Upper lobe of right lung (tissue), 1 donor: ENCODE measurements around the gene TBR1. TPM values are rescaled to one million over a fixed set of nuclear protein-coding genes. Genes with fewer than 3 reads are reported as not detected.

ENCODE experiments used
- ATAC-seq: fragments of 200-7000 bp; cut with Tn5 transposase; one replicate; pipeline ENCODE4 v1.9.1; 2020; ENCODE audit warnings: mild to moderate bottlenecking, moderate library complexity
- DNase-seq: peaks from one replicate; pipeline ENCODE4 v3.0.0-alpha.2; 2020
- H3K27ac ChIP-seq: fragments of 200-600 bp; one replicate; pipeline ENCODE4 v1.8.0; 2022
- H3K27me3 ChIP-seq: fragments of 200-600 bp; one replicate; pipeline ENCODE4 v1.8.0; 2022; ENCODE audit warnings: mild to moderate bottlenecking
- H3K36me3 ChIP-seq: fragments of 200-600 bp; one replicate; pipeline ENCODE4 v1.8.0; 2022
- H3K4me1 ChIP-seq: fragments of 200-600 bp; one replicate; pipeline ENCODE4 v1.8.0; 2022
- H3K4me3 ChIP-seq: fragments of 200-600 bp; one replicate; pipeline ENCODE4 v1.8.0; 2022; ENCODE audit warnings: mild to moderate bottlenecking
- H3K9me3 ChIP-seq: fragments of 200-600 bp; one replicate; pipeline ENCODE4 v1.8.0; 2022
- intact Hi-C: fragments of 100-400 bp; cut with DNase I; formaldehyde crosslinking; loops from one replicate; pipeline ENCODE4 v1.11.0; 2022
- total RNA-seq: library from RNA; stranded (reverse); fragmentation: NEBNext Ultra II Directional; extraction: Animal tissue kit (Norgen Biotek cat#: 25700); gene quantifications from one replicate; pipeline ENCODE4 v1.2.1, GENCODE V29; 2021
- TF ChIP-seq, protein P1 (sequence below): fragments of 200-600 bp; IDR thresholded peaks from one replicate; pipeline ENCODE4 v1.8.0; 2022; ENCODE audit warnings: antibody characterized with exemption
- donor health status: DM: no; HTN: yes; CAD: no; lungs with severe emphysema.

Gene TBR1
- total RNA-seq, 1 donor from 2014 or later = not detected

DNA sequence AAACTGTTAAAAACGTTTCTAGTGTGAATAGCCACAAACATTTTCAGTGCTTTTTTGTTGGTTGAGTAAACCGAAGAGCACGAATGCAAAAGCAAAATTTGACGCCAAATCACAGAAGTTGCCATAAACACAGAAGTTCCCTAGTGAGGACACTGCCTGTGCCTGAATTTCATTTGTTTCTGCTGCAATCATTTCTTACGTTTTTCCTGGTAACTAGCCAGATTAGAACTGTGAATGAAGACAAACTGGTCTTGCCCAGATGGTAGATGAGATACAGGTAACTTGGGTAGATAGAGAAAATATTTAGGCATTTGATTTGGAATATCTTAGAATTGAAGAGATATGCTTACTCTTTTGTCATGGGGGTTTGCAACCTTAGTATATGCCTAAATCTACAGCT lies 9.8 kb upstream of the TBR1 start:
- H3K36me3 ChIP-seq = no peaks in the 10 kb centered on the region
- TF ChIP-seq, protein P1, sequence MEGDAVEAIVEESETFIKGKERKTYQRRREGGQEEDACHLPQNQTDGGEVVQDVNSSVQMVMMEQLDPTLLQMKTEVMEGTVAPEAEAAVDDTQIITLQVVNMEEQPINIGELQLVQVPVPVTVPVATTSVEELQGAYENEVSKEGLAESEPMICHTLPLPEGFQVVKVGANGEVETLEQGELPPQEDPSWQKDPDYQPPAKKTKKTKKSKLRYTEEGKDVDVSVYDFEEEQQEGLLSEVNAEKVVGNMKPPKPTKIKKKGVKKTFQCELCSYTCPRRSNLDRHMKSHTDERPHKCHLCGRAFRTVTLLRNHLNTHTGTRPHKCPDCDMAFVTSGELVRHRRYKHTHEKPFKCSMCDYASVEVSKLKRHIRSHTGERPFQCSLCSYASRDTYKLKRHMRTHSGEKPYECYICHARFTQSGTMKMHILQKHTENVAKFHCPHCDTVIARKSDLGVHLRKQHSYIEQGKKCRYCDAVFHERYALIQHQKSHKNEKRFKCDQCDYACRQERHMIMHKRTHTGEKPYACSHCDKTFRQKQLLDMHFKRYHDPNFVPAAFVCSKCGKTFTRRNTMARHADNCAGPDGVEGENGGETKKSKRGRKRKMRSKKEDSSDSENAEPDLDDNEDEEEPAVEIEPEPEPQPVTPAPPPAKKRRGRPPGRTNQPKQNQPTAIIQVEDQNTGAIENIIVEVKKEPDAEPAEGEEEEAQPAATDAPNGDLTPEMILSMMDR = no peak
- ATAC-seq = no peak
- DNase-seq = no peak
- H3K4me3 ChIP-seq = no peak overlapping the region
- H3K27ac ChIP-seq = no peak overlapping the region
- H3K27me3 ChIP-seq = no peaks in the 10 kb centered on the region
- no peaks in the 10 kb centered on the region for H3K9me3 ChIP-seq
- intact Hi-C loops = no loop called here
- no peaks in the 10 kb centered on the region for H3K4me1 ChIP-seq

DNA sequence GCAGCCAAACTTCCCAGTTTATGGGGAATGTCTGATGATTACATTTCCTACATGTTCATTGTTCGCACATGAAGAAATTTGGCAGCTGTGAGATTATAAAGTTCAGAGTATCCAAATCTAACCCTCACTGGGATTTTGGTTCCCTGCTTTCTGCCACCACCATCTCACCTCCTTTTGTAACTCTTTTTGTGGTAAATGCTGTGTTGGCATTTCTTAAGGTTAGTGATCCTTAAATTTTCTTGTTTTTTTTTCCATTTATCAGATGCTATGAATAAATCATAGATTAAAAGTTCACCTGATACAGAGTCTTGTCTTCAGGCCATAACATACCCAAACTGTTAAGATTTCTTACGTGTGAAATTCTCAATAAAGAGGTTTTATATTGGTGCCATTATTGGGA lies 8.5 kb upstream of the TBR1 start:
- intact Hi-C loops = no loop called here
- ATAC-seq = no peak
- Histone ChIP-seq H3K9me3 (no peaks in the 10 kb centered on the region), H3K27me3 (no peaks in the 10 kb centered on the region), H3K4me1 (no peaks in the 10 kb centered on the region), H3K36me3 (no peaks in the 10 kb centered on the region), H3K4me3 (no peak overlapping the region), H3K27ac (no peak overlapping the region)
- no peak for DNase-seq
- TF ChIP-seq, protein P1 = no peak

DNA sequence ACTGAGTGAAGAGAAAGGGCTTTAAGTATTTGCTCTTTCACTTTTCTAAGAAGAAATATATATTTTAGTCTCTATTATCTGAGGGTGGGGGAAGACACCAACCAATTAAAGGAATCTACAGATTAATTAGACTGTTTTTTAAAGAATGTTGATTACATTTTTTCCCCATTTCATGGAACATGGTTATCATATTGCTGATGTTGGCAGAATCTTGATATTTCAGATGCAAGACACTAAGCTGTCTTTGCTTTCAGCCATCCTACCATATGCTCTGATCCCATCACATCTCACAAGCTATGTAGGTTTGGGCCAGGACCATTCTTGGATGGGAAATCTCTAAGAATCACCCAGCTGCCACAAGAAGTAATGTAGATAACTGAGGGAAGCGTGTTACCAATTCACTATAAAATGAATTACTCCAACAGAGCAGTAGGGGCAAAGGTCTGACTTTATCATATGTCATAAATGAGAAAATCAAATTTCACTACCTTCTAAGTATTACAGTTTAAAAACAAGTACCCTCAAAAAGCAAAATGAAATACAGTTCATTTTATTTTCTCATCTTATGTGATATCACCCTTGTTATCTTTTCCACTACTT lies 6.7 kb upstream of the TBR1 start:
- ATAC-seq = no peak

DNA sequence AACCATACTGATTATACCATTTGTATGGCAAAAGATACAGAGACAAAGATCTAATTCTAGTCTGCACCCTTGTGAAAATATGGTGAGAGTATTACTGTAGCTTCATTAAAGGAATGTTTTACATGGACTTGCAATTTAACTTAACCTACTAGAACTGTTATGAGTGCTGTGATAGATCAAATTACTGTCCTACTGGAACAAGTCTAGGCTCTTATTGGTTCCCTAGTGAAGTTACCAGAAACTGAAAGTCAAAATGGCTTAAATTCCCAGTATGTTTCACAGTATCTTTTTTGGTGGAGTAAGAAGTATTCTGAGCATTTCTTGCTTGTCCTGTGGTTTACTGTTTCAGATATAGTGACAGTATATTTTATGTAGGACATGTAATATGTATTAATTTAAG lies 3.8 kb upstream of the TBR1 start:
- TF ChIP-seq, protein P1 = no peak
- Histone ChIP-seq H3K9me3 (no peaks in the 10 kb centered on the region), H3K36me3 (no peaks in the 10 kb centered on the region), H3K27me3 (peaks cover 33% of the 10 kb centered on the region), H3K27ac (no peak overlapping the region), H3K4me1 (peaks cover 33% of the 10 kb centered on the region), H3K4me3 (no peak overlapping the region)
- intact Hi-C loops = no loop called here
- ATAC-seq (no peak), DNase-seq (no peak)

More for the DNA sequence above, 6.7 kb upstream of the TBR1 start:
- Histone ChIP-seq H3K9me3 (no peaks in the 10 kb centered on the region), H3K36me3 (no peaks in the 10 kb centered on the region), H3K27me3 (peaks cover 3% of the 10 kb centered on the region), H3K4me1 (peaks cover 4% of the 10 kb centered on the region), H3K27ac (no peak overlapping the region), H3K4me3 (no peak overlapping the region)
- TF ChIP-seq, protein P1 = no peak
- DNase-seq = no peak
- intact Hi-C loops = no loop called here

DNA sequence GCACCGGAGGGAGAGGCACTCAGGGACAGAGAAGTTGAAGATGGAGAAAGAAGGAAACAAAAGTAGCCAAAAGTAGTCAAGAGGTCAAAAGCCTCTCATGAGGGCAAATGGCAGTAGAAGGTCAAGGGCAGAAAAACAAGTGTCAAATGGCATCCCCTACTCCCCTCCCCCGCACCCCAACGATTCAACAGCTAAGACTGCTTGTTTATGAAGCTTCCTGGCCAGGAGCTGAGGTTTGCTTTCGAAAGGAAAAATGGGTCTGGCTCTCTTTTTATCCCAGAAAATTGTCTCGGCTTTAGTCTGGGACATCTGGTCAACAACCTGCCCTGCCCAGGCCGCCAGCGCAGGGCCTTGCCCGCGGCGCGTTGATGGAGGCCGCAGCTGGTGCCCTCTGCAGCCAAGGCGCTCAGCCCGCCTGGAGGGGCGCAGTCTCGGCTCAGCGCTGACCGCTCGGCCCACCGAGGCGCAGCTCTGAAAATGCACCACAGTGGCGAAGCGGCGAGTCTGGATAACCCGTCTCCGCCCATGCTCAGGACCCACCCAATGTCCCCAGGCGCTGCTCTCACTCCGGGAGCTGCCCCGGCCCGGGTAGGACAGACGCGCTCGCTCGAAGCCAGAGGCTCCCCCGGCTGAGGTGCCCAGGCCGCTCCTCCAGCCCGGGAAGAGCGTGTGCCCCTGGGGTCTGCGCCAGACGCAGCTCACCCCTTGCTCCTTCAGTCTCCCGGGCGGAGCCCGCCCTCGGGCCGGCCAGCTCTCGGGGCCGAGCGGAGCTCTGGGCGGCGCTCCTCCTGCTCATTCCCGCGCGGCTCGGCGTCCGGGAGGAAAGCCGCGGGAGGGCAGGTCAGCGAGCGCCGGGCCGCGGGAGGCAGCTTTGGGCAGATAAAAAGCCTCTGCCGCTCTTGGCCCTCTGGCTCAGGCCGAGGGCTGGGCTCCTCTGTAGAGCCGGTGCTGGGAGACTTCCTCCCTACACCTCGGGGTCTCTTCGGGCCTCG lies 1.8 kb upstream of the TBR1 start:
- peak overlapping the region; percentile 41 for H3K4me3 ChIP-seq
- H3K9me3 ChIP-seq = no peaks in the 10 kb centered on the region
- DNase-seq (peak; percentile 69), ATAC-seq (peak; percentile 70)
- intact Hi-C loops = no loop called here
- TF ChIP-seq, protein P1 = no peak
- no peaks in the 10 kb centered on the region for H3K36me3 ChIP-seq
- no peak overlapping the region for H3K27ac ChIP-seq
- H3K4me1 ChIP-seq = peaks cover 44% of the 10 kb centered on the region
- H3K27me3 ChIP-seq = peaks cover 53% of the 10 kb centered on the region
